Cortex of kidney (tissue), 1 donor: ENCODE data around the gene CLSTN2.

Experiments used
- DNase-seq: peaks from one replicate; lab custom pipeline; 2025; lab: John Stamatoyannopoulos, UW

CLSTN2 gene

GRCh38 chr3:140341817-140342403, 406.9 kb downstream of the CLSTN2 start:
- DNase-seq, result no peak

- no peak for DNase-seq
Measured at GRCh38 chr3:140342668-140343067, 407.7 kb downstream of the CLSTN2 start.

DNA sequence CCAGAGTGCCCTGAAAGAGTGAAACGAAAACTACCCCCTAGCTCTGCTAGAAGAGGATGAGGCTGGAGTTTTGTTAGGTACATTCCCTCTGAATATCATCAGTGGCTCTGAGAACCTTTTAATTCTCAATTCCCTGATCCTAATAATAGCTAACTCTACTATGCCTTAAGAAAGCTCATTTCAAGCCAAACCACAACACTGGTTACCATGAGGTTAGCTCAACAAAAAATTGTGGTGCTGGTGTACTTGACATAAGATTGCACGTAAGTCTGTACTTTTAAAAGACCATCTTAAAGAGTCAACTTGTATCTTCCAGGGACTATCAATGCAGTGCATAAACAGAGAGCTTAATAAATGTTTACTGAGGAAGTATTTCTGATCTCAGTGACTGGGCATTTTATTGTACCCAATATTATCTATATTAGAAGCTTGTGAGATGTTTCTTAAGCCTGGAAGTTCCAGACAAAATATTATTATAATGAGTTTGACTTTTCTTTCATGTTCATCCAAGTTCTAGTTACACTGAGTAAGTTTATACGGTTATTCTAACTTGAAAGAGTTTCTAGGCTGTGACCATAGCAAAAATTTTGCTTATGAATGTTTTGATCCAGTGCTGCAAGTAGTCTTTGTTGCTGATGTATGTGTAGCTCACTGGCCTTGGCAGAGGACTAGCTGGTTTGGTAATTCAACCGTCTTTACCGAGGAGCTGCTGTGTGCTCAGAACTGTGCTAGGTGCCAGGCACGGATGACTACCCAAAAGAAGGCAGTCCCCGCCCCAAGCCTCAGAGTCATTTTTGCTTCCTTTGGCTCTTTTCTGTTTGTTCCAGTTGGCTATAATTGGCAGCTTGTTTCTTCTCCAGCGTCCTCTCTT, 408.5 kb downstream of the CLSTN2 start:
- DNase-seq, result no peak

DNA sequence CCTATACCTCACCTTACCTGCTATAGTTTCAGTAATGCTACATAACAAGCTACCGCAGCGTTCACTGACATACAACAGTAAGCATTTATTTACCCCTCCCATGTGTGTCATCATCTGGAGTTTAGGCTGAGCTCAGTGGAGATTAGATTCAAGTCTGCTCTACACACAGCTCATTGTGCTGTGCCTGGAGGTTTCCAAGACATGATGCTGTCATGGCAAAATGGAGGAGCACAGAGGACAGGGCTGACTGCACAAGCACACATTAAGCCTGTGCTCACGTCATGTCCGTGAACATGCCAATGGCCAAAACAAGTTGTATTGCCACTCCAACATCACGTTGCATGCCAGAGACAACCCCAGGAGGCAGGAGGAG, 409.1 kb downstream of the CLSTN2 start:
- no peak for DNase-seq

DNA sequence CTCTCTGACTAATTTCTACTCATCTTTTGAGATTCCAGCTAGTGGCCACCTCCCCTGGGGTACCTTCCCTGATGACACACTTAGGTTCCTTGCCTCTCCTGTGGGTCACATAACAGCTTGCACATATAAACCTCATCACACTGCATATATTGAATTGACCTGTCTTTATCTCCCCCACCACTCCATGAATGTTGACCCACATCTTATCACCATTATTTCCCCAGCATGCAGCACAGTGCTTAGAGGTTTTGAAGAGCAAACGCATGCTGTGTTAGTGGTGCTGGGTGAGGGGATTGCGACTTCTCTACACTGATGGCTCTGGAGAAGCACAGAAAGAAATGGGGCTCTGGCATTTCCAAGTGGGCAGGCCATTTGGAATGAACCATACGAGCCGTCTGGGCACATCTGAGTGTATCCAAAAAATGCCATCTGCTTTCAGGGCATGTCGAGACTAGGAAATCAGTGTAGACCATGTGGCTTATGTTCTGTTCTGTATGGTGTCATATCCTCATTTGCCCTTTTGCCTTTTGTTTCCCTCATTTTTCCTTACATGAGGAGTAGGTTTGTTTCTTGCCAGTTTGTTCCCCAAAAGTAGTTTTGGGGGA, 409.7 kb downstream of the CLSTN2 start:
- DNase-seq, result no peak

GRCh38 chr3:140347151-140347550, 412.2 kb downstream of the CLSTN2 start:
- no peak for DNase-seq

- DNase-seq, result no peak
Measured at GRCh38 chr3:140349938-140350337, 415.0 kb downstream of the CLSTN2 start.

DNA sequence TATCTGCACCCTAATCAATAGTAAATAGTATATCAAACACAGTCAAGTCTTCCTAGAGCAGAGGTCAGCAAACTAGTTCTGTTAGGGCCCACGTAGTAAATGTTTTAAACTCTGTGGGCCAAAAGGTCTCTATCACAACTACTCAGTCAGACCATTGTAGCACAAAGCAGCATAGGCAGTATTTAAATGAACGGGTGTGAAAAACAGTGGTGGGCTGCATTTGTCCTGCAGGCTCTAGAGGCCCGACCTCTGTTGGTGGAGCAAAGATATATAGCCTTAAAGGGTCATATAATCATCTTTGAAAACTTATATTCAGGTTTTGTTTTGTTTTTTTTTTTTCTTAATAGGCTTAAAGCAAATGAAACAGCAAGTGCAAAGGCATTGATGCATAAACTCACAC, 416.5 kb downstream of the CLSTN2 start:
- DNase-seq, result no peak

DNA sequence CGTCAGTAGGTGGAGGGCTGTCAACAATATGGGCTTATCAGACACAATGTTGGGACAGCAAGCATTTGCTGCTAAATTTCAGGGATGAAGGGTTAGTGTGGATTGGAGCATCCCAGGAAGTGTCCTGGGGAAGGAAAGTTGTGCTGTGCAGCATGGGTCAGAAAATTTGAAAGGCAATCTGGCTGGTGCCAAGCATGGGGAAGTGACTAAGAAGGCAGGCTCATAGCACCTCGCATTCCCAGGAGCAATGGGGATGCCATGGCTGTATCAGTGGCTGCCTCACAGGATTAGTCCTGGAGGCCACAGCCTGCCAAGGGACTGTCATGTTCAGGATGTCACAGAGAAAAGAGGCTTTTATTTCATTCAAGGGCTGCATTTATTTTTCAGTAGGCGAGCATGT, 420.5 kb downstream of the CLSTN2 start:
- no peak for DNase-seq

- no peak for DNase-seq
Measured at GRCh38 chr3:140358686-140359085, 423.7 kb downstream of the CLSTN2 start.

DNA sequence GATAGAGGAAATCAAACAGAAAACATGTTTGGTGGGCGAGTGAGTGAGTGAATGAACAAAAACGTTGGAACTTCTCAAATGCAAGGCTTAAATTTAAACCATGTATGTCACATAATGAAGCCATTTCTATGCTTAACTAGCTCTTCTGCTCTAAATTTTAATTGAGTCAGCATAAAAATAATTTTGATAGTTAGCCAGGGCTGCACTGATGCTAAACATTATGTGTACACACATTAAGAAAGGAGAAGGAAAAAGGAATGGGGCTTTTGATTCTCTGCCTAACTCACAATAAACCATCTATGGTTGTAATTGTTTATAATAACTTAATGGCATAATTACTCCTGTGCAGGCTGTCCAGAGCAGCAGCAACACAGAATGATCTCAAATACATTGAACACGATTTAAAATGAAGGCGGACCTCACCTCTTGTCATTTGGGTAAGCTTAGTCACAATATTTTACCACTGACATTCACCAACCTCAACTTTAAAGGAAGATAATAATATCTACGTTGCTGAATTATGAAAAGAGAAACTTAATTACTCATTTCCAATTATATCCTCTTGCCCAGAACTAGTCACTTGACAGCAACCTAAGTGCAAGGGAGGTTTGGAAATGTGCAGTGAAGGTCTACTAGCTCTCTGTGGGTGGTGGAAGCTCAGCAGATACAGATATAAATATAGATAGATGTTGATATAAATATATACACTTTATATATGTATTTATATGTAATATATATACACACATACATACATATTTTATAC, 424.4 kb downstream of the CLSTN2 start:
- DNase-seq, result no peak

GRCh38 chr3:140360332-140360731, 425.3 kb downstream of the CLSTN2 start:
- no peak for DNase-seq

DNA sequence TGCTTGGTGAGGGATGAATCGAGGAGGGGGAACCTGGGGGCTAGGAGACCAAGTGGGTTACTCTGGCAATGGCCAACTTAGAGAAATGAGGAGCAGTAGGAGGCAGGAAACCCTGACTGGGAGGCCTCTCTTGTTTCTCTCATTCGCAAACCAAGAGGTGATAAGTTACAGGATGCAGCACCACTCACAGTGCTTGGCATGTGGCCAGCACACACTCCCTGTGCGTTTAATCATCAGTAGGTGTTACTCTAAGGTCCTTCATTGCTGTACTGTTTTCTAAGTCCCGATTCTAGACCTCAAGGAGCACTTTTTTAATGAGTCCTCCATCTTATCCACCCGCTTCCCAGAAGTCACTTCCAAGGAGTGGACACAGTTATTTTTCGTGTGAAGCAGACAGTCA, 428.8 kb downstream of the CLSTN2 start:
- no peak for DNase-seq

GRCh38 chr3:140365872-140366697, 431.1 kb downstream of the CLSTN2 start:
- no peak for DNase-seq

DNA sequence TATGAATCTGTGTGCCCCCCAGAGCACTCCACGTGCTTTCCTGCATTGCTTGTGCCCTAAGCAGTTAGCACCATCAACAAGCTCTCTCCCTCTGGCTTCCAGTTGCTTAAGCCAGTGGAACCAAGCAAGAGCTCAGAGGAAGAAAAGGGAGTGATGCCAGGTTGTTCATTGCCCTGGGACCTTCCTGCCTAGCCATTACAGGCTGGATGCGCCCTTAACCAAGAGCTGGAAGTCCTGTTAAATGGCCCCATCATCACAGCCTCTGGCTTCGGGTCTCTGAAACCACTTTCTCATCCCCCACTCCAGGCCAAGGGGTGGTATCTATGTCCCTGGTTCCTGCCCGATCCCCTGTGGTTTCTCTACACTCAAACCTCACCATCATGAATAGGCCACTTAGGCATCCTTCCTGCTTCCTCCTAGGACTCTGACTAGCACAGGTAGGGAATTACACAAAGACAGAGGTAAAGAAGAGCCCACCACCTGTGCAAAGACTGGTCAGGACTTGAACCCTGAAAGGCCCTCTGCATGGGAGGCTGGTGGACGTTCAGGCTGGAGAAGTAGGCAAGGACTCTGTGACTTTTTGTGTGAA, 433.3 kb downstream of the CLSTN2 start:
- no peak for DNase-seq

GRCh38 chr3:140370686-140371085, 435.7 kb downstream of the CLSTN2 start:
- DNase-seq, result no peak

DNA sequence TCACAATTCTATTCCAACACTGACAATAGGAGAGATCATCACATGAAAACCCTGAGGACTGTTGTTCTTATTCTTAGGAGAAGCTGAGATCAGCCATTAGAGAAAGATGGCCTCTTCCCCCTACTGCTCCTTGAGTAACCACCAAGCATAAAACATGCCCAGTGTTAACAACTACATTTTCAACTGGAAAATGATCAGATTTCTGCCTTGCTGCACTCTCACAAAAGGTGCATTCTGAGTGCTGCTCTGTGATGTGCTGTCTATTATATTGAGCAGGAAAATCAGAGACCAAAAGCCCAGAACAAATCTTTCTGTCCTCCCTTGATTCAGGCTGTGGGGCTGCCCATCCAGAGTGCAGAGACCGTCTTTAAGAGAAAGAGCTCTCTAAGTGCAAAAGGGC, 438.2 kb downstream of the CLSTN2 start:
- DNase-seq, result no peak

GRCh38 chr3:140375002-140375401, 440.0 kb downstream of the CLSTN2 start:
- no peak for DNase-seq

DNA sequence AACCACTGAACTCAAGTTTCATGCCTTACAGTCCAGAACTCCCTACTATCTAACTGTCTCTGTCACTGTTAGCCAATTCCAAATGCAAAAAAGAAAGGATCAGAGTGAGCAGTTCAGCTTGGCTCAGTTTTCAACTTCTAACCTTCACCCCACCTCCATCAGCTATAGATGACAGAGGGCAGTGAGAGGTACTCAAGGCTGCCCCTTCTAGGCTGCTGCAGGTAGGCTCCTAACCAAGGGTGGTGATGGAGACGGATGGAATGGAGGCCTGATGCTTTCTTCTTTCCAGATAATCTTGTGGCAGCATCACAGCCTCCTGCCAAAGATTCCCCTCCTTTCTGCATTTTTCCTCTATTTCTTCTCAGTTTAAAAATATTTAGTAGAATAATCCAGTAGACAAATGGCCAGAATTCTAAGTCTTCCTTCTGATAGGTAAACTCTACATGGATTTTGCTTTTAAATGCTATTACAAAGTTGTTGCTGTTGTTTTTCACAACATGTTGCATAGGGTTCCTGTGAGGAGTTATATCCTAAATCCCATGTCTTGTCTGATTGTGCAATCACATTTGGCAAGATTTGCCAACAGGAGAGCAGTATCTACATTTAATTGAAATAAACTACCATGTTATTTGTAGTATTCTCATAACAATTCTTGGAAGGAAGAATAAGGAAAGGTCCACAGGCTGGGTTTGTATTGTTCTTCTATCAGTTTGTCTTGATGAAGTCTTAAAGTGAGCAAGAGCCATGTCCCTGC, 441.3 kb downstream of the CLSTN2 start:
- DNase-seq, result no peak

GRCh38 chr3:140377644-140378043, 442.7 kb downstream of the CLSTN2 start:
- DNase-seq, result no peak
